H1 (cell line): Measurements from ENCODE around the gene ADCY2. TPM values are rescaled to one million over a fixed set of nuclear protein-coding genes. Genes with fewer than 3 reads are reported as not detected.
A peak's percentile ranks its signal among the peaks of the same experiment; 100 is the strongest.

Experiments
- CTCF ChIA-PET: fragments of 300-600 bp; sonication (Branson Sonifier 250); formaldehyde crosslinking; loops from one replicate; lab custom pipeline; 2021; ENCODE audit not compliant: partially characterized antibody; lab: Charles Lee
- POLR2A ChIA-PET: fragments of 300-600 bp; sonication (Branson Sonifier 250); formaldehyde crosslinking; loops from one replicate; lab custom pipeline; 2021; ENCODE audit warnings: inconsistent platforms; ENCODE audit not compliant: partially characterized antibody; lab: Charles Lee
- DNase-seq, 2 experiments: peaks; one replicate each; pipeline versions ENCODE4 v3.0.0 to v3.0.0-alpha.2; 2010 to 2022; ENCODE audit warnings: low spot score in 2 of 2, low read depth in 1 of 2, mixed read lengths in 1 of 2
- FAIRE-seq: peaks from 2 replicates; lab custom pipeline; 2011; peaks lifted over from hg19 to GRCh38; lab: Jason Lieb, UNC
- H2AFZ ChIP-seq: 2 replicates; pipeline ENCODE4 v1.8.1; 2012; ENCODE audit warnings: low read length, inconsistent platforms
- H2AK5ac ChIP-seq: 2 replicates; pipeline ENCODE4 v1.6.1; 2013; ENCODE audit warnings: low read depth, low read length
- H2BK120ac ChIP-seq: replicated peaks from 2 replicates; pipeline ENCODE3; 2013; ENCODE audit warnings: low read depth, low read length, inconsistent platforms
- H2BK12ac ChIP-seq: 2 replicates; pipeline ENCODE4 v1.6.1; 2013; ENCODE audit warnings: low read depth, low read length
- H2BK15ac ChIP-seq: 2 replicates; pipeline ENCODE4 v1.6.1; 2013; ENCODE audit warnings: low read length
- H2BK20ac ChIP-seq: 2 replicates; pipeline ENCODE4 v1.6.1; 2013; ENCODE audit warnings: low read length
- H2BK5ac ChIP-seq: 2 replicates; pipeline ENCODE4 v1.6.1; 2013; ENCODE audit warnings: low read depth, low read length
- H3K14ac ChIP-seq: 2 replicates; pipeline ENCODE4 v1.6.1; 2013; ENCODE audit warnings: inconsistent platforms; ENCODE audit not compliant: insufficient read length
- H3K18ac ChIP-seq: 2 replicates; pipeline ENCODE4 v1.6.1; 2013; ENCODE audit warnings: low read length; ENCODE audit errors: extremely low read depth
- H3K23ac ChIP-seq: 2 replicates; pipeline ENCODE4 v1.6.1; 2013; ENCODE audit warnings: inconsistent platforms; ENCODE audit not compliant: insufficient read length
- H3K23me2 ChIP-seq: 2 replicates; pipeline ENCODE4 v1.6.1; 2013; ENCODE audit warnings: low read depth, low read length
- H3K27ac ChIP-seq: 2 replicates; pipeline ENCODE4 v1.6.1; 2011; ENCODE audit warnings: low read depth, low read length, inconsistent platforms
- H3K27me3 ChIP-seq, 4 experiments: replicated peaks in 1 of 4; 1 replicate in 1 of 4; 2 replicates in 3 of 4; pipeline versions ENCODE4 v1.6.1 to v1.8.1; 2011 to 2013; ENCODE audit warnings: low read length in 3 of 4, mild to moderate bottlenecking in 3 of 4, inconsistent platforms in 2 of 4, mixed read lengths in 2 of 4, moderate library complexity in 1 of 4; ENCODE audit not compliant: control insufficient read depth in 3 of 4, insufficient read depth in 3 of 4; ENCODE audit errors: extremely low read depth in 1 of 4
- H3K36me3 ChIP-seq, 4 experiments: 2 replicates each; pipeline versions ENCODE4 v1.6.1 to v1.8.1; 2011 to 2013; ENCODE audit warnings: mild to moderate bottlenecking in 4 of 4, low read length in 3 of 4, moderate library complexity in 2 of 4, control low read depth in 1 of 4, inconsistent platforms in 1 of 4; ENCODE audit not compliant: insufficient read depth in 4 of 4, control insufficient read depth in 2 of 4
- H3K4ac ChIP-seq: replicated peaks from 2 replicates; pipeline ENCODE3; 2013; ENCODE audit warnings: low read length, low read depth, mixed read lengths, inconsistent platforms; ENCODE audit not compliant: insufficient read length
- H3K4me1 ChIP-seq, 4 experiments: replicated peaks in 1 of 4; 1 replicate in 1 of 4; 2 replicates in 3 of 4; pipeline versions ENCODE4 v1.6.1 to v1.8.1; 2011 to 2013; ENCODE audit warnings: low read length in 3 of 4, inconsistent platforms in 2 of 4, mixed read lengths in 1 of 4; ENCODE audit not compliant: insufficient read depth in 4 of 4, control insufficient read depth in 3 of 4
- H3K4me2 ChIP-seq, 2 experiments: 2 replicates each; pipeline versions ENCODE4 v1.6.1 to v1.8.1; 2011 to 2013; ENCODE audit warnings: low read depth in 2 of 2, low read length in 2 of 2, control low read depth in 1 of 2, inconsistent platforms in 1 of 2, mild to moderate bottlenecking in 1 of 2; ENCODE audit not compliant: insufficient read depth in 1 of 2
- H3K4me3 ChIP-seq, 4 experiments: fragments of 200-600, 300-600 bp in 1 of 4; sonication (generic), shearing (Covaris generic), sonication (Bioruptor Twin) in 1 of 4; 2 replicates each; pipeline versions ENCODE4 v1.5.1 to v1.8.1; 2011 to 2016; ENCODE audit warnings: low read length in 4 of 4, low read depth in 3 of 4, control low read depth in 2 of 4, inconsistent platforms in 2 of 4, mild to moderate bottlenecking in 2 of 4, mixed read lengths in 1 of 4, moderate library complexity in 1 of 4; ENCODE audit not compliant: insufficient read depth in 2 of 4; ENCODE audit errors: extremely low read depth in 1 of 4
- H3K56ac ChIP-seq: replicated peaks from 2 replicates; pipeline ENCODE3; 2013; ENCODE audit warnings: low read depth, mild to moderate bottlenecking, mixed read lengths, low read length, inconsistent platforms; ENCODE audit not compliant: insufficient read length
- H3K79me1 ChIP-seq: 2 replicates; pipeline ENCODE4 v1.6.1; 2013; ENCODE audit warnings: low read depth, low read length, control low read depth
- H3K79me2 ChIP-seq, 2 experiments: 2 replicates each; pipeline versions ENCODE4 v1.6.1 to v1.8.1; 2012 to 2013; ENCODE audit warnings: low read length in 2 of 2, mild to moderate bottlenecking in 2 of 2, inconsistent platforms in 1 of 2; ENCODE audit not compliant: insufficient read depth in 2 of 2, control insufficient read depth in 1 of 2
- H3K9ac ChIP-seq, 4 experiments: replicated peaks in 1 of 4; 1 replicate in 1 of 4; 2 replicates in 3 of 4; pipeline versions ENCODE4 v1.6.1 to v1.8.1; 2011 to 2013; ENCODE audit warnings: low read depth in 3 of 4, low read length in 3 of 4, control low read depth in 2 of 4, mild to moderate bottlenecking in 2 of 4, moderate library complexity in 2 of 4, inconsistent platforms in 1 of 4; ENCODE audit errors: extremely low read depth in 1 of 4
- H3K9me3 ChIP-seq, 2 experiments: 2 replicates each; pipeline versions ENCODE4 v1.6.1 to v1.8.1; 2012 to 2013; ENCODE audit warnings: mild to moderate bottlenecking in 2 of 2, moderate library complexity in 2 of 2, control low read depth in 1 of 2, inconsistent platforms in 1 of 2, low read depth in 1 of 2, low read length in 1 of 2, mixed read lengths in 1 of 2; ENCODE audit not compliant: insufficient read depth in 2 of 2
- H4K20me1 ChIP-seq, 2 experiments: replicated peaks in 1 of 2; 2 replicates each; pipeline versions ENCODE3 to v1.8.1; 2011 to 2013; ENCODE audit warnings: inconsistent platforms in 2 of 2, low read length in 2 of 2, mild to moderate bottlenecking in 1 of 2; ENCODE audit not compliant: insufficient read depth in 2 of 2, control insufficient read depth in 1 of 2
- H4K5ac ChIP-seq: 2 replicates; pipeline ENCODE4 v1.6.1; 2013; ENCODE audit warnings: low read length, low read depth, mixed read lengths, inconsistent platforms; ENCODE audit not compliant: insufficient read length
- H4K8ac ChIP-seq: 2 replicates; pipeline ENCODE4 v1.8.0; 2013; ENCODE audit warnings: mild to moderate bottlenecking, moderate library complexity, low read length, inconsistent platforms; ENCODE audit not compliant: insufficient read depth; ENCODE audit errors: extremely low read depth
- H4K91ac ChIP-seq: replicated peaks from 2 replicates; pipeline ENCODE3; 2013; ENCODE audit warnings: low read length, mixed read lengths, inconsistent platforms; ENCODE audit not compliant: insufficient read length
- BACH1 ChIP-seq: IDR thresholded peaks from 2 replicates; pipeline ENCODE4 v1.6.1; 2012; ENCODE audit warnings: low read length, improper control_type of control experiment
- CEBPB ChIP-seq: IDR thresholded peaks from 2 replicates; pipeline ENCODE4 v1.6.1; 2012; ENCODE audit warnings: low read depth, low read length
- FOSL1 ChIP-seq: IDR thresholded peaks from 2 replicates; pipeline ENCODE4 v1.6.1; 2011; ENCODE audit warnings: mild to moderate bottlenecking, low read depth, low read length, moderate library complexity; ENCODE audit not compliant: insufficient read depth
- JUN ChIP-seq: IDR thresholded peaks from 2 replicates; pipeline ENCODE4 v1.6.1; 2011; ENCODE audit warnings: low read depth, mild to moderate bottlenecking, improper control_type of control experiment, low read length
- KDM5A ChIP-seq: fragments of 200-600 bp; IDR thresholded peaks from 2 replicates; pipeline ENCODE4 v1.7.1; 2012; ENCODE audit warnings: mild to moderate bottlenecking, low read length, inconsistent platforms, mixed read lengths
- SIN3A ChIP-seq, 2 experiments: IDR thresholded peaks in 1 of 2; conservative IDR thresholded peaks in 1 of 2; 2 replicates each; pipeline ENCODE4 v1.6.1; 2011 to 2012; ENCODE audit warnings: low read length in 2 of 2, improper control_type of control experiment in 1 of 2, low read depth in 1 of 2, mild to moderate bottlenecking in 1 of 2
- SIRT6 ChIP-seq: IDR thresholded peaks from one replicate; pipeline ENCODE4 v1.7.1; 2012; ENCODE audit warnings: low read length, inconsistent platforms
- WGBS, 2 experiments: shearing (Covaris generic) in 1 of 2; methylation state at CpG; one replicate each; pipeline versions ENCODE4 v1.1.6 to v1.1.7; 2013 to 2015; ENCODE audit warnings: low lambda C conversion rate in 2 of 2, mixed read lengths in 2 of 2, inconsistent platforms in 1 of 2, low coverage in 1 of 2, missing lambda C conversion rate in 1 of 2; ENCODE audit not compliant: insufficient replicate concordance in 2 of 2, insufficient coverage in 1 of 2, insufficient read length in 1 of 2; ENCODE audit errors: extremely low coverage in 1 of 2, missing lambda C conversion rate in 1 of 2; 5-methylcytosine and 5-hydroxymethylcytosine counted together
- polyA plus RNA-seq, 7 experiments: library from polyadenylated mRNA; depleted of rRNA in 3 of 7; stranded (reverse) in 5 of 7; unstranded in 2 of 7; fragments of >200 nt in 5 of 7; fragments of 200-250 nt in 2 of 7; gene quantifications; 1 replicate in 5 of 7; 2 replicates in 1 of 7; 4 replicates in 1 of 7; pipeline versions ENCODE4 v1.2.1 to v1.2.3, GENCODE V29; 2011 to 2013; ENCODE audit warnings: missing spikeins in 2 of 7, mixed read lengths in 2 of 7
- total RNA-seq: library from RNA; stranded (reverse); fragmentation: NEBNext Ultra II Directional; extraction: Animal tissue kit (Norgen Biotek cat#: 25700); gene quantifications from 2 replicates; pipeline ENCODE4 v1.2.1, GENCODE V29; 2021

Gene ADCY2
- total and polyA plus RNA-seq, 2 of the 8 experiments (the other 6 are each of a cell fraction or from before 2014, with no cell fraction given), result 35.8 to 122 TPM

DNA sequence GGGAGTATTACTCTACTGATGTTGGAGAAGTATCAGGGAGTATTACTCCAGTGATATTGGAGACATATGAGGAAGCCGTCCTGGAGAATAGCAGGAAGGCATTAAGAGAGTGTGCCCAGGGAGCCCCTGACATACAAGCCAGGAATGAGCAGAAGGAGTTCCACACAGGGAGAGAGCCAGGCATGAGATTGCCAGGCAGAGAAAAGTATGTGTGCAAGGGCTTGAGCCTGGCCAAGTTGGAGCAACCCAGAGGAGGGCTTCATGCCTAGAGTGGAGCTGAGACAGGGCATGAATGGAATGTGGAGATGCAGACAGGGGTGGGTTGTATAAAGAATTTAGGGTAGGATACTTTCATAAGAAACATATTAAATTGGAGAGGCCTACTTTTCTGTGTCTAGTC, 213.8 kb downstream of the ADCY2 start:
- no peak overlapping the region for H3K4me2 ChIP-seq
- peaks cover 0 to 2% of the 10 kb centered on the region in 2 experiments for H4K20me1 ChIP-seq
- H2BK5ac ChIP-seq, result 0 out of 2 replicates have a peak overlapping the region, but pooled peaks have one; percentile 26
- H3K4me3 ChIP-seq, result no peak overlapping the region
- no peak overlapping the region for H2AFZ ChIP-seq
- peaks cover 2% of the 10 kb centered on the region; the same call in 1 of the 2 replicates for H3K79me1 ChIP-seq
- H3K9ac ChIP-seq, result no peak overlapping the region
- no peak overlapping the region for H4K91ac ChIP-seq
- no peak overlapping the region for H4K5ac ChIP-seq
- H3K4ac ChIP-seq, result no peak overlapping the region
- no peak overlapping the region; the same call in 1 of the 2 replicates for H2AK5ac ChIP-seq
- H2BK120ac ChIP-seq, result no peak overlapping the region
- peaks cover 2 to 11% (median 7%) of the 10 kb centered on the region in 4 experiments; a peak in 4 of 7 replicates for H3K4me1 ChIP-seq
- FAIRE-seq, result no peak
- H3K23ac ChIP-seq, result no peak overlapping the region
- H3K9me3 ChIP-seq, result no peaks in the 10 kb centered on the region
- ChIA-PET POLR2A (no interaction called here), CTCF (no interaction called here)
- no peak overlapping the region for H2BK15ac ChIP-seq
- no peak overlapping the region for H3K18ac ChIP-seq
- H2BK12ac ChIP-seq, result 0 out of 2 replicates have a peak overlapping the region, but pooled peaks have one; percentile 53
- H3K79me2 ChIP-seq, result peaks cover 0 to 40% of the 10 kb centered on the region in 2 experiments; a peak in 2 of 4 replicates
- no peaks in the 10 kb centered on the region for H3K23me2 ChIP-seq
- no peak overlapping the region for H4K8ac ChIP-seq
- H3K36me3 ChIP-seq, result no peaks in the 10 kb centered on the region; a peak in 1 of 8 replicates
- no peak overlapping the region for H3K27ac ChIP-seq
- H3K56ac ChIP-seq, result no peak overlapping the region
- no peak overlapping the region for H3K14ac ChIP-seq
- H2BK20ac ChIP-seq, result no peak overlapping the region
- WGBS, 2 experiments, result 45% methylated on average over 1 of the region's 1 CpG; no CpG with 5 or more reads in 1 of the 2 experiments
- TF ChIP-seq SIN3A (conservative IDR thresholded peaks at IDR 0.05 in 1 of 2, IDR thresholded peaks at IDR 0.05 in 1 of 2; ENCODE audit: low read depth in 1 of 2, low read length in 2 of 2) (no peak), BACH1 (no peak), FOSL1 (no peak), CEBPB (no peak), JUN (no peak), SIRT6 (no peak), KDM5A (no peak)
- no peaks in the 10 kb centered on the region for H3K27me3 ChIP-seq
- DNase-seq, result no peak
